ENCODE data around the gene PPP1R8.

Gene PPP1R8

GRCh38 chr1:27885621-27886352 lies 55.2 kb downstream of the PPP1R8 start:
- H3K27me3 Mint-ChIP-seq: no peaks in the 10 kb centered on the region
- ATAC-seq (ENCODE audit: low read depth) (no peak), DNase-seq (ENCODE audit: low spot score in 2 of 2) (no peak)
- H3K4me3 Mint-ChIP-seq: peak overlapping the region; percentile 50
- peaks cover 48% of the 10 kb centered on the region for H3K4me1 Mint-ChIP-seq
- no peaks in the 10 kb centered on the region for H3K9me3 Mint-ChIP-seq
- H3K36me3 Mint-ChIP-seq: peaks cover 21% of the 10 kb centered on the region
- peak overlapping the region; percentile 95 for H3K27ac Mint-ChIP-seq

GRCh38 chr1:27886353-27886679 lies 55.7 kb downstream of the PPP1R8 start:
- H3K27ac Mint-ChIP-seq: peak overlapping the region; percentile 94
- ATAC-seq (ENCODE audit: low read depth) (no peak), DNase-seq (ENCODE audit: low spot score in 2 of 2) (no peak)
- H3K4me1 Mint-ChIP-seq: peaks cover 52% of the 10 kb centered on the region
- H3K27me3 Mint-ChIP-seq: no peaks in the 10 kb centered on the region
- peaks cover 20% of the 10 kb centered on the region for H3K36me3 Mint-ChIP-seq
- no peak overlapping the region for H3K4me3 Mint-ChIP-seq
- no peaks in the 10 kb centered on the region for H3K9me3 Mint-ChIP-seq

GRCh38 chr1:27886744-27887143 lies 56.2 kb downstream of the PPP1R8 start:
- Mint-ChIP-seq H3K4me1 (peaks cover 55% of the 10 kb centered on the region), H3K27me3 (no peaks in the 10 kb centered on the region), H3K4me3 (peak overlapping the region; percentile 42), H3K27ac (peak overlapping the region; percentile 94), H3K9me3 (no peaks in the 10 kb centered on the region), H3K36me3 (peaks cover 18% of the 10 kb centered on the region)
- DNase-seq (ENCODE audit: low spot score in 2 of 2): no peak
- ATAC-seq (ENCODE audit: low read depth): no peak

- no peaks in the 10 kb centered on the region for H3K27me3 Mint-ChIP-seq
- ATAC-seq (ENCODE audit: low read depth) (peak; percentile 31), DNase-seq (ENCODE audit: low spot score in 2 of 2) (no peak)
- no peaks in the 10 kb centered on the region for H3K9me3 Mint-ChIP-seq
- peaks cover 60% of the 10 kb centered on the region for H3K4me1 Mint-ChIP-seq
- H3K4me3 Mint-ChIP-seq: peak overlapping the region; percentile 42
- H3K27ac Mint-ChIP-seq: peak overlapping the region; percentile 94
- H3K36me3 Mint-ChIP-seq: peaks cover 16% of the 10 kb centered on the region
Measured at GRCh38 chr1:27887215-27888021, 56.8 kb downstream of the PPP1R8 start.

GRCh38 chr1:27889506-27889905 lies 58.9 kb downstream of the PPP1R8 start:
- H3K27ac Mint-ChIP-seq: peak overlapping the region; percentile 35
- no peaks in the 10 kb centered on the region for H3K27me3 Mint-ChIP-seq
- no peak overlapping the region for H3K4me3 Mint-ChIP-seq
- peaks cover 12% of the 10 kb centered on the region for H3K36me3 Mint-ChIP-seq
- H3K9me3 Mint-ChIP-seq: no peaks in the 10 kb centered on the region
- DNase-seq (ENCODE audit: low spot score in 2 of 2) (no peak), ATAC-seq (ENCODE audit: low read depth) (no peak)
- peaks cover 50% of the 10 kb centered on the region for H3K4me1 Mint-ChIP-seq

GRCh38 chr1:27891196-27891889 lies 60.8 kb downstream of the PPP1R8 start:
- Mint-ChIP-seq H3K4me3 (peak overlapping the region; percentile 62), H3K9me3 (no peaks in the 10 kb centered on the region), H3K4me1 (peaks cover 38% of the 10 kb centered on the region), H3K36me3 (peaks cover 18% of the 10 kb centered on the region), H3K27me3 (no peaks in the 10 kb centered on the region), H3K27ac (peak overlapping the region; percentile 99)
- peak; percentile 81 for ATAC-seq (ENCODE audit: low read depth)
- peak in 1 of 2 donors; percentile 66 for DNase-seq (ENCODE audit: low spot score in 2 of 2)

GRCh38 chr1:27894521-27894920 lies 63.9 kb downstream of the PPP1R8 start:
- Mint-ChIP-seq H3K36me3 (peaks cover 20% of the 10 kb centered on the region), H3K27me3 (no peaks in the 10 kb centered on the region), H3K9me3 (no peaks in the 10 kb centered on the region), H3K27ac (peak overlapping the region; percentile 86), H3K4me3 (no peak overlapping the region), H3K4me1 (peaks cover 25% of the 10 kb centered on the region)
- ATAC-seq (ENCODE audit: low read depth): no peak
- DNase-seq (ENCODE audit: low spot score in 2 of 2): no peak

Measured in memory B cell (primary cell).